Measurements from ENCODE around the gene NPR2. TPM values are rescaled to one million over a fixed set of nuclear protein-coding genes. Genes with fewer than 3 reads are reported as not detected.

Gene NPR2
- polyA plus RNA-seq, 1 of the 3 experiments (the other 2 are of a cell fraction) = 13.5 TPM

GRCh38 chr9:35844628-35845270 lies 53.4 kb downstream of the NPR2 start (continued):
- TF ChIP-seq ZBTB33 (IDR thresholded peaks at IDR 0.05; ENCODE audit: borderline replicate concordance, low read depth) (no peak), RCOR1 (IDR thresholded peaks at IDR 0.05; ENCODE audit: low read length) (no peak), IRF3 (IDR thresholded peaks at IDR 0.05; ENCODE audit: low read depth, low read length) (no peak), GATA2 (CRISPR knock-in tag; IDR thresholded peaks at IDR 0.05) (no peak), FOXM1 (IDR thresholded peaks at IDR 0.05; ENCODE audit: low read depth) (no peak), GABPA (IDR thresholded peaks at IDR 0.05; ENCODE audit: low read depth) (peak; percentile 19; the same call in 1 of the 2 replicates), EP300 (IDR thresholded peaks at IDR 0.05; ENCODE audit: borderline replicate concordance in 1 of 2, low read depth in 1 of 2, low read length in 1 of 2) (no peak), TAF1 (IDR thresholded peaks at IDR 0.05; ENCODE audit: borderline replicate concordance, low read depth, low read length) (no peak), MEF2A (IDR thresholded peaks at IDR 0.05; ENCODE audit: borderline replicate concordance, low read depth) (no peak), USF1 (IDR thresholded peaks at IDR 0.05; ENCODE audit: borderline replicate concordance, low read depth) (no peak), ELF1 (IDR thresholded peaks at IDR 0.05) (peak; percentile 33; the same call in 1 of the 2 replicates), POLR2AphosphoS5 (IDR thresholded peaks at IDR 0.05; ENCODE audit: low read depth, low read length) (no peak), RAD21 (IDR thresholded peaks at IDR 0.05; ENCODE audit: low read length) (no peak), TEAD4 (IDR thresholded peaks at IDR 0.05; ENCODE audit: borderline replicate concordance, insufficient read depth) (no peak), FOXJ3 (CRISPR knock-in tag; IDR thresholded peaks at IDR 0.05) (no peak), FOSL2 (IDR thresholded peaks at IDR 0.05; ENCODE audit: borderline replicate concordance, low read depth) (peak; percentile 42; the same call in 1 of the 2 replicates), SIN3A (IDR thresholded peaks at IDR 0.05; ENCODE audit: borderline replicate concordance, low read depth, low read length) (no peak), TCF12 (IDR thresholded peaks at IDR 0.05) (peak; percentile 52), YY1 (IDR thresholded peaks at IDR 0.05; ENCODE audit: low read depth) (no peak)

All from SK-N-SH (cell line).